ENCODE results near the gene TPPP3. TPM values are rescaled to one million over a fixed set of nuclear protein-coding genes. Genes with fewer than 3 reads are reported as not detected.

TPPP3 gene
- total and polyA plus RNA-seq, 9 of the 15 experiments (the other 6 are each of a cell fraction or from before 2014, with no cell fraction given): 0.13 to 0.50 (median 0.36) TPM; not detected in 2

DNA sequence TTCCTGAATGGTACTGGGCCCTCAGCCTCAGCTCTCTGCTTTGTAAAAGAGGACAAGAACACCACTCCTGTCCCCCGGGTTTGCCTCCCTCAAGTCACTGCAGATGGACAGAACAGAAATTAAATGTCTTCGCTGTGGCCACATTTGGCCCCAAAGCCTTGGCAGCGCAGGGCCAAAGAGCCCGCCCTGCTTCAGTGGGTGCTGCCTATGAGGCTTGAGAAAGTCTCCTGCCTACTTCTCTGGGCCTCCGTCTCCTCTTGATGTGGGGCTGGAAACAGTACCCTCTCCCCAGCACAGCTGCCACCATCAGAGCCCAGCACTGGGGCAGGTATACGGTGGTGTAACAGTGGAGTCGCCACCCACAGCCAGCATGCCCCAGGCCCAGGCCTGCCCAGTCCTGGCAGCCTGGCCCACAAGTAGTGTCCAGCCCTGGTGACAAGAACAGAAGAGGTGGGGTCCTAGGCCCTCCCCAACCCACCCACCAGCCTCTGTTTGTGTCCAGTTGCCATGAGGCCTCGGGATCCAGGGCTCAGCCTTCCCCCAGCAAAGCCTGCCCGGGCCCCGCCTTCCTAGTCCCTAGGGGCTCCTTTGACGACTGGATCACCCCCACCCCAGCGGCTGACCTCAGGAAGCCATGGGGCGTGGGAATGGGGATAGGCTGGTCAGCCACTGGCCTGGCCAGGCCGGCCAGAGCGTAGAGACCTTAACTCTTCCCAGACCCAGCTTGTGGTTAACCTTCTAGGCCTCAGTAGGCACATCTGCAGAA, 3.9 kb upstream of the TPPP3 start:
- no peak overlapping the region for H3K4me2 ChIP-seq (ENCODE audit: insufficient read depth, low read length)
- 0 out of 2 replicates have a peak overlapping the region, but pooled peaks have one; percentile 76 for H2AFZ ChIP-seq (ENCODE audit: low read depth, low read length)
- H3K9me1 ChIP-seq (ENCODE audit: control insufficient read depth, insufficient read depth, low read length): no peaks in the 10 kb centered on the region
- no peaks in the 10 kb centered on the region for H3K79me2 ChIP-seq (ENCODE audit: control insufficient read depth, insufficient read depth, low read length)
- peak overlapping the region in 1 of 2 experiments; percentile 84; a peak in 2 of 4 replicates for H3K9ac ChIP-seq (ENCODE audit: insufficient read depth in 1 of 2, low read depth in 2 of 2, low read length in 2 of 2)
- DNase-seq (ENCODE audit: extremely low read depth in 1 of 4, low spot score in 3 of 4) (no peak), FAIRE-seq (no peak), ATAC-seq (no peak)
- H3K36me3 ChIP-seq (ENCODE audit: control insufficient read depth, insufficient read depth, low read length): no peaks in the 10 kb centered on the region
- no TSS peak for BruUV-seq (replicated peaks)
- TF ChIP-seq SRSF3 (IDR thresholded peaks at IDR 0.05; ENCODE audit: insufficient read depth, low read length) (no peak), PURB (CRISPR knock-in tag; IDR thresholded peaks at IDR 0.05; ENCODE audit: low read depth) (no peak), ZKSCAN1 (IDR thresholded peaks at IDR 0.05; ENCODE audit: low read depth, low read length) (no peak), CHD1 (IDR thresholded peaks at IDR 0.05; ENCODE audit: low read length) (no peak), ZHX1 (conservative IDR thresholded peaks at IDR 0.05; ENCODE audit: low read length) (no peak), RAD51 (IDR thresholded peaks at IDR 0.05; ENCODE audit: borderline replicate concordance, low read depth) (no peak), ZNF561 (CRISPR knock-in tag; conservative IDR thresholded peaks at IDR 0.05) (no peak)
- TF ChIP-seq, protein P1, sequence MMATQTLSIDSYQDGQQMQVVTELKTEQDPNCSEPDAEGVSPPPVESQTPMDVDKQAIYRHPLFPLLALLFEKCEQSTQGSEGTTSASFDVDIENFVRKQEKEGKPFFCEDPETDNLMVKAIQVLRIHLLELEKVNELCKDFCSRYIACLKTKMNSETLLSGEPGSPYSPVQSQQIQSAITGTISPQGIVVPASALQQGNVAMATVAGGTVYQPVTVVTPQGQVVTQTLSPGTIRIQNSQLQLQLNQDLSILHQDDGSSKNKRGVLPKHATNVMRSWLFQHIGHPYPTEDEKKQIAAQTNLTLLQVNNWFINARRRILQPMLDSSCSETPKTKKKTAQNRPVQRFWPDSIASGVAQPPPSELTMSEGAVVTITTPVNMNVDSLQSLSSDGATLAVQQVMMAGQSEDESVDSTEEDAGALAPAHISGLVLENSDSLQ (IDR thresholded peaks at IDR 0.05): no peak
- ChIA-PET POLR2A (no interaction called here), CTCF (ENCODE audit: low intra/inter-chr PET ratio) (no interaction called here)
- peaks cover 19 to 85% of the 10 kb centered on the region in 2 experiments for H3K4me1 ChIP-seq (replicated peaks in 1 of 2; ENCODE audit: control insufficient read depth in 2 of 2, insufficient read depth in 2 of 2, low read length in 2 of 2)
- H3K9me3 ChIP-seq (replicated peaks; ENCODE audit: control insufficient read depth, insufficient read depth, low read depth, low read length): no peaks in the 10 kb centered on the region
- in situ Hi-C loops (cut with MboI): no loop called here
- no peak overlapping the region for H3K4me3 ChIP-seq
- intact Hi-C loops (cut with micrococcal nuclease): loop anchor here (5.0 to 10.0 kb wide), 2 partner anchors 52 to 135 kb away; no protein-coding TSS in a partner anchor
- H3K27ac ChIP-seq (ENCODE audit: extremely low read depth, low read depth, low read length): 0 out of 3 replicates have a peak overlapping the region, but pooled peaks have one; percentile 2
- H4K20me1 ChIP-seq (replicated peaks; ENCODE audit: control insufficient read depth, insufficient read depth, low read length): no peaks in the 10 kb centered on the region
- H3K27me3 ChIP-seq (ENCODE audit: control insufficient read depth in 2 of 2, insufficient read depth in 2 of 2, low read length in 2 of 2): peaks cover 0 to 21% of the 10 kb centered on the region in 2 experiments; a peak in 2 of 5 replicates
- WGBS (ENCODE audit: insufficient coverage, low coverage, missing lambda C conversion rate): 78% methylated on average over 15 of the region's 15 CpGs

Data from K562 (cell line).